ENCODE results near the gene TMEM184A. TPM values are rescaled to one million over a fixed set of nuclear protein-coding genes. Genes with fewer than 3 reads are reported as not detected.

TMEM184A gene
- total and polyA plus RNA-seq, 9 donors, result 0.45 to 4.2 (median 0.57) TPM

DNA sequence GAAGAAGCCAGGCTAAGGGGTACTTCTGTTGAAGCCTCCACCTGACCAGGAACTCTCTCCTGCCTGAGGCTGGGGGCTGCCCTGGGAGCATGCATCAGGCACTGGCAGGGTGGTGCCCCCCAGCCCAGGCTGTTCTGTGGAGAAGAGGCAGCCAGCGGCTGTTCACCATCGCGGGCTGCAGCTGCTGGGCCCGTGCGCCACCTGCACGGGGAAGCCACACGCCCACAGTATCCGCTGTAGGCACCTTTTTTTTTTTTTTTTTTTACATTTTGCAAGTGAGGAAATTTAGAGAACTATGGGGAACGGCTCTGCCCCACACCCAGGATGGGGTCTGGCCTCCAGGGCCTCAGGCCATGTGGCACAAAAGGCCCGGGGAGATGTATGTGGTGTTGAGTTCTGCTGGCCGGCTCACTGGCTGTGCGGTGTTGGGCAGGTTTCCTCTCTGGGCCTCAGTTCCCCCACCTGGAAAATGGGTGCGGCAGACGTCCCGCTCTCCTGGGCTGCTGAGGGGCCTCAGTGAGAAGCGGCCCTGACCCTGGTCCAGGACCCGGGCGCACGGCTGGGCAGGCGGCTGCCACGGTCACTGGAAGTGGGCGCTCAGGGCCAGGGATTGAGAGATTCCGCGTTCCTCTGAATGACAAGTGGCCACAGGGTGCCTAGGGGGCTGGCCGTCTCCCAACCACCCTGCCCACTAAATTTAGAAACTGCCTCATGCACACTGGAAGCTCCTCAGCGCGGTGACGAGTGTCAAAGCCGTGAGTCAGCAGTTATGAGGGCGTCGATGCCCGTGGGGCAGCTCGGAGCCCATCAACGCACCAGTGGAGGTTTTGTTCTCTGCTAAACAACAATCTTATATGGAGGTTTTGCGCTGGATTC lies 43.0 kb downstream of the TMEM184A start:
- Histone ChIP-seq H3K4me3 (ENCODE audit: low read length) (no peak overlapping the region), H3K36me3 (ENCODE audit: control insufficient read depth, insufficient read depth, low read length) (no peaks in the 10 kb centered on the region), H3K27ac (ENCODE audit: low read length) (peak overlapping the region; percentile 96), H3K9me3 (replicated peaks; ENCODE audit: control insufficient read depth, low read depth, low read length) (no peaks in the 10 kb centered on the region), H3K27me3 (ENCODE audit: control insufficient read depth, insufficient read depth, low read length) (no peaks in the 10 kb centered on the region), H3K4me1 (ENCODE audit: control insufficient read depth, insufficient read depth, low read length) (peaks cover 24% of the 10 kb centered on the region)
- 67% methylated on average over 22 of the region's 35 CpGs for WGBS (ENCODE audit: insufficient coverage)
- DNase-seq, result peak; percentile 86

DNA sequence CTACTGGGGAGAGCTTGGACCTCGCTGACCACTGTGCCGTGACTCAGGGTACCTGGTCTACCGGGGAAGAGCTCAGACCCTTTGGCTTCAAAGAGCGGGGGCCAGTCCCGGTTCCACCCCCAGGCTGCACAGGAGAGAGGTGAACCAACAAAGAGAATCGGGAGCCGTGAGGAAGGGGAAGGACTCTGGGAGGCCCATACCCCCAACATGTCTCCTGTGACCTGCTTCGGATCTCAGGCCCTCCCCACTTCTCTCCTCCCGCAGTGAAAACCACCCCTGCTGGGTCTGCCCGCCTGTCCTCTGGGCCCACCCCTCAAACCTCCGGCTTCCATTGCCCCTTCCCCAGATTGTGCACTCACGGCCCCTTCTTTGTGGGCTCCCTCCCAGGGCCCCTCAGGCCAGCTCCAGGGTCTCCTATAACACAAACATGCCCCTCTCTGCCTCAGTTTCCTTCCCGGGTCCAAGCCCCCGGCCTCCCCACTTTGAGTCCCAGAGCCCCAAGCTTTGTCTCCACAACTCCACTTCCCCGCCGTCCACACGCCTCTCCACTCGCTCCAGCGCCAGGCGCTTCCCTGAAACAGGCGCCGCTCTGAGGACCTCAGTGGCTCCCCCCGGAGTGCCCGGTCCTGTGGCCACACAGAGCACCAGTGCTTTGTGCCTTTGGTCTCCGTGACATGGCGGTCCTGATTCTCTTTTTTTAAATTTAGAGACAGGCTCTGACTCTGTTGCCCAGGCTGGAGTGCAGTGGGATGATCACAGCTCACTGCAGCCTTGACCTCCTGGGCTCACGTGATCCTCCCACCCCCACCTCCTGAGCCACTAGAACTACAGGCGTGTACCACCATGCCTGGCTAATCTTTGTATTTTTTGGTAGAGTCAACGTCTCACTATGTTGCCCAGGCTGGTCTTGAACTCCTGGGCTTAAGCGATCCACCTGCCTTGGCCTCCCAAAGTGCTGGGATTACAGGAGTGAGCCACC lies 44.3 kb downstream of the TMEM184A start:
- Histone ChIP-seq H3K4me3 (ENCODE audit: low read length) (no peak overlapping the region), H3K27ac (ENCODE audit: low read length) (no peak overlapping the region), H3K9me3 (replicated peaks; ENCODE audit: control insufficient read depth, low read depth, low read length) (no peaks in the 10 kb centered on the region), H3K27me3 (ENCODE audit: control insufficient read depth, insufficient read depth, low read length) (no peaks in the 10 kb centered on the region), H3K4me1 (ENCODE audit: control insufficient read depth, insufficient read depth, low read length) (peaks cover 26% of the 10 kb centered on the region), H3K36me3 (ENCODE audit: control insufficient read depth, insufficient read depth, low read length) (no peaks in the 10 kb centered on the region)
- no peak for DNase-seq
- 82% methylated on average over 25 of the region's 30 CpGs for whole genome bisulfite sequencing (ENCODE audit: insufficient coverage)

DNA sequence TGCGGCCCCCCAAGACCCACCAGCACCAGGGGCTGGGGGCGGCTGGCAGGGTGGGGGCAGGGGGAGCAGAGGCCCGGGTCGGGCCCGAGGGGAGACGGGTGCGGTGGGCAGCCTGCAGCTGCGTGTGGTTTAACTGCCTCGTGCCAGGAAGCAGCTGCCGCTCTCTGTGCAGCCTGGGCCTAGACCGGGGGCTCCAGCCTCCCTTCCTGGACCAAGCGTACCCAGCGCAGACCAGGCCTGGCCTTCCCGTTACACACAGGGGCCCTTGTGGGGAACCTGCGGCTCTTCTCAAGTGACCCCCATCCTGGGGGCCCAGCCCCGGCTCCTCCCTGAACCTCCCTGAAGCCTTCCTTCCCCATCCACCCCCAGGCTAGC lies 45.2 kb downstream of the TMEM184A start:
- no peak overlapping the region for H3K27ac ChIP-seq (ENCODE audit: low read length)
- H3K36me3 ChIP-seq (ENCODE audit: control insufficient read depth, insufficient read depth, low read length), result no peaks in the 10 kb centered on the region
- WGBS (ENCODE audit: insufficient coverage), result 70% methylated on average over 13 of the region's 16 CpGs
- no peaks in the 10 kb centered on the region for H3K27me3 ChIP-seq (ENCODE audit: control insufficient read depth, insufficient read depth, low read length)
- DNase-seq, result no peak
- no peak overlapping the region for H3K4me3 ChIP-seq (ENCODE audit: low read length)
- H3K9me3 ChIP-seq (replicated peaks; ENCODE audit: control insufficient read depth, low read depth, low read length), result no peaks in the 10 kb centered on the region
- peaks cover 28% of the 10 kb centered on the region for H3K4me1 ChIP-seq (ENCODE audit: control insufficient read depth, insufficient read depth, low read length)

DNA sequence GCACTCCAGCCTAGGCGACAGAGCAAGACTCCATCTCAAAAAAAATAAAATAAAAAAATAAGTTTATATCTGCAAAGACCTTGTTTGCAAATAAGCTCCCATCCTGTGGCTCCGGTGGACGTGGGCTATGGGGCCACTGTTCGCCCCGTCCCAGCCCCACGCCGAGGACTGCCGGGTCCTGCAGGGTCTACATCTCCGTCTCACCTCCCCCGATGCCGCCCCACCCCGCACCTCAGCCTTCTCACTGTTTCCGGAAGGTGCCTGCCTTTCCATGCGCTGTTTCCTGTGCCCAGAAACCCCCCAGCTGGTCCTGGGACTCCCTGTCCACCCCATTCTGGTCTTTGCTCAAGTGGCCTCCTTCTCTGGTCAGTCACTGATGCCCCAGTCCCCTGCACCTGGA lies 46.8 kb downstream of the TMEM184A start:
- H3K9me3 ChIP-seq (replicated peaks; ENCODE audit: control insufficient read depth, low read depth, low read length), result no peaks in the 10 kb centered on the region
- no peaks in the 10 kb centered on the region for H3K36me3 ChIP-seq (ENCODE audit: control insufficient read depth, insufficient read depth, low read length)
- H3K4me3 ChIP-seq (ENCODE audit: low read length), result no peak overlapping the region
- 89% methylated on average over 13 of the region's 14 CpGs for WGBS (ENCODE audit: insufficient coverage)
- H3K27ac ChIP-seq (ENCODE audit: low read length), result no peak overlapping the region
- no peaks in the 10 kb centered on the region for H3K27me3 ChIP-seq (ENCODE audit: control insufficient read depth, insufficient read depth, low read length)
- peaks cover 26% of the 10 kb centered on the region for H3K4me1 ChIP-seq (ENCODE audit: control insufficient read depth, insufficient read depth, low read length)
- DNase-seq, result no peak

DNA sequence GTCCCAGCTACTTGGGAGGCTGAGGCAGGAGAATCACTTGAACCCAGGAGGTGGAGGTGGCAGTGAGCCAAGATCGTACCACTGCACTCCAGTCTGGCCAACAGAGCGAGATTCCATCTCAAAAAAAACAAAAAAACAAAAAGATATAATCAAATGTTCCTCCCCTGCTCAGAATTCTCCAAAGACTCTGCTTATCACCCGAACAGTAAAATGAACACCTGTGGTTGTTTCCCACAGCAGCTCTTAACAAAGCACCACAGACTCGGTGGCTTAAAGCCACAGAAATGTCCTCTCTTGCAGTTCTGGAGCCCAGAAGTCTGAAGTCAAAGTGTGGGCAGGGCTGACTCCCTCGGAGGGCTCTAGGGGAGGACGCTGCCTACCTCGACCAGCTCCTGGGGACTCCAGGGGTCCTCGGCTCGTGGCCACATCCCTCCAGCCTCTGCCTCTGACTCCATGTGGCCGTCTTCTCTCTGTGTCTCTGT lies 47.7 kb downstream of the TMEM184A start:
- DNase-seq, result no peak
- Histone ChIP-seq H3K36me3 (ENCODE audit: control insufficient read depth, insufficient read depth, low read length) (no peaks in the 10 kb centered on the region), H3K4me3 (ENCODE audit: low read length) (no peak overlapping the region), H3K27me3 (ENCODE audit: control insufficient read depth, insufficient read depth, low read length) (no peaks in the 10 kb centered on the region), H3K9me3 (replicated peaks; ENCODE audit: control insufficient read depth, low read depth, low read length) (no peaks in the 10 kb centered on the region), H3K27ac (ENCODE audit: low read length) (no peak overlapping the region), H3K4me1 (ENCODE audit: control insufficient read depth, insufficient read depth, low read length) (peaks cover 20% of the 10 kb centered on the region)
- WGBS (ENCODE audit: insufficient coverage), result 64% methylated on average over 8 of the region's 10 CpGs

DNA sequence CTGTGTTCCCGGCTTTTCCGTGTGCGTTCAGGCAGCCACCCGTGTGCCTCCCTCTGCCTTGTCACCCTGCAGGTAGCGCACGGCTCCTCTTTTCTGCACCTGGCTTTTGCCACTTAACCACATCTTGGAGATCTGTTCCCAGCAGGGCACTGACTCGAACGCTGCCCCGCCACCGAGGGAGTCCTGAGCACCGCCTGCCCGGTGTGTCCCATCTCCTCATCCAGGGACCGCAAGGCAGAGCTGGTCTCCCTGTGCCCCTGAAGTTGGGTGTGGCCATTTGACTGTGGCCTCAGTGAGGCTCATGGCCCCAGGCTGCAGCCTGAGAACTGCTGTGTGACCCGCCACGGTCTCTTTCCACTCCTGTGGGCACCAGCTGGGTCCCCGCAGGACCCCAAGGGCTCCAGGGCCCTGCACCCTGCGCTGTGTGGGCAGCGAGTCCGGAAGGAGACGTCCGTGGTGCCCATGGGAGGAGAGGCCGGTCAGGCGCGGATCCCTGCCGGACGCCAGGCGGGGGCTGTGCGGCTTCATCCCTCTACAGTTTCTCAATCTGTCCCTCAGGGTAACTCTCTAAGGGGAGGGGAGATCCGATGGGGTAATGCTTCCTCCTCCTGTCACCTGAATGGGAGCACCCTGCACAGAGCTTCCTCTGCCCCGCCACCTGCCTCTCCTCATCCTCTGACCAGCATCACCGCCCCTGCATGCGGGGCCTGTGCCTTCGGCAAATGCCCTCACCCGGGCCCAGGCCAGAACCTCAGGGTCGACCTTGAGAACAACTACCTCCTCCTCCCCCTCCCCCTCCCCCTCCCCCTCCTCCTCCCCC lies 50.1 kb downstream of the TMEM184A start:
- WGBS (ENCODE audit: insufficient coverage), result 77% methylated on average over 21 of the region's 35 CpGs
- Histone ChIP-seq H3K4me1 (ENCODE audit: control insufficient read depth, insufficient read depth, low read length) (peaks cover 19% of the 10 kb centered on the region), H3K27me3 (ENCODE audit: control insufficient read depth, insufficient read depth, low read length) (no peaks in the 10 kb centered on the region), H3K4me3 (ENCODE audit: low read length) (no peak overlapping the region), H3K9me3 (replicated peaks; ENCODE audit: control insufficient read depth, low read depth, low read length) (no peaks in the 10 kb centered on the region), H3K27ac (ENCODE audit: low read length) (no peak overlapping the region), H3K36me3 (ENCODE audit: control insufficient read depth, insufficient read depth, low read length) (peaks cover 21% of the 10 kb centered on the region)
- DNase-seq, result no peak

DNA sequence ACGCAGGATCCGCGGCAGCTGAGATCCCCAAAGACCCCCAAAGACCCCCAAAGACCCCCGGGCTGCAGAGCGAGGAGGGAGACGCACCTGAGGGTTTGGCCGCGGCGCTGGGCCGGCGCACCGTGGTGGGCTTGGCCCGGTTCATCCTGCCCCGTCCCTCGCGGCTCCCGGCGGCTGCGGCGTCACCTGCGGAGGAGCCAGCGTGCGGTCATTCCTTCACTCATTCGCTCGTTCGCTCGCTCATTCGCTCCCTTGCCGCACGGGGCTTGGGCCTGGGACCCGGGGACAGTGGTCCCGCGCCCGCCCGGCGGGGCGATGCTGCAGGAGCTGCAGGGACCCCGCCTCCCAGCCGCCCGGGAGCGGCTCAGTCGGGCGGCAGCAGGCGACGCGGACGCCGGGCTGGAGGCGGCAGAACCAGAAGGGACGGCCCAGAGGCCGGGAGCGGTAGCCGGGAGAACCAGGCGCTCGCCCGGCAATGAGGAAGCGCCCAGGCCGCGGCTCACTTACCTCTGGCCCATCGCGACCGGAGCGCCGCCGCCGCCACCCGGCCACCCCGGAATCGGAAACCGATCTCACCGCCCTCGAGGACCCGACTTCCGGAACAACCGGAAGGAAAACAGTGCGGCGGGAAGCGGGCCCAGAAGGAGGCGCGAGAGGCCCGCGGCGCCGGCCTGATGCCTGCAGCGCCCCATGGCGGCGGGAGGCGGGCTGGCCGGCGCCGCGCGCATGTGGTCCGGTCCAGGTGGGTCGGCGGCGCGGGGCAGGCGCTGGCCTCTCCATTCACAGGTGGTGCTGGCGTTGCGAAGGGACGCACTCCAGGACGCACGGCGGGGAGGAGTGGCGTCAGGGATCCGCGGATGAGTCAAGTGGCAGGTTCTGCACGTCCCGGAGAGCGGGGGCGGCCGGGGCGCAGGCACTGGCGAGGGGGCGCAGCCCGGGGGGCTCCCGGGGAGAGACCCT lies 51.9 kb downstream of the TMEM184A start, which contains the start of gene INTS1:
Gene INTS1, minus strand, starts transcription at position 574 of the 960 bp plus-strand sequence. Its CDS starts 429 bp downstream, at position 145.
- no peaks in the 10 kb centered on the region for H3K9me3 ChIP-seq (replicated peaks; ENCODE audit: control insufficient read depth, low read depth, low read length)
- H3K36me3 ChIP-seq (ENCODE audit: control insufficient read depth, insufficient read depth, low read length), result peaks cover 39% of the 10 kb centered on the region
- H3K27me3 ChIP-seq (ENCODE audit: control insufficient read depth, insufficient read depth, low read length), result no peaks in the 10 kb centered on the region
- DNase-seq, result peak; percentile 97
- peak within 1 kb of the TSS; percentile 72 for H3K4me3 ChIP-seq (ENCODE audit: low read length)
- peaks cover 15% of the 10 kb centered on the region for H3K4me1 ChIP-seq (ENCODE audit: control insufficient read depth, insufficient read depth, low read length)
- no peak within 1 kb of the TSS for H3K27ac ChIP-seq (ENCODE audit: low read length)
- under 1% methylated on average over 107 of the region's 118 CpGs for WGBS (ENCODE audit: insufficient coverage)

DNA sequence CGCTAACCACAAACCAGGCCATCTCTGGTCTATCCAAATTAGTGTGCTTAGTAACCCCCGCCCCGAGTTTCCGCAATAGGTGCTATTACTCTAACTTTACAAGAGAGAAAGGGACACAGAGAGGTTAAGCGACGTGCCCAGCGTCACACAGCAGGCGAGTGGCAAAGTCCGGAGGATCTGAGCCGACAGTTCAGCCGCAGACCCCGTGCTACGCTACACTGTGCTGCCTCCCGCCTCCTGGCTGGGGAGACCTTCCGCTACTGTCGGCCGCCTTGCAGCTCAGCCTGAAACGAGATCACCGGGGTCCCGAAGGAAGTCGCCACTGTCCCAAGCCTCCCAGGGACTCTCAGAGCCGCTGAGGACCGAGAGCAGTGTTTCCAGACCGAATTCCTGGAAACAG lies 52.6 kb downstream of the TMEM184A start:
- H3K27ac ChIP-seq (ENCODE audit: low read length), result no peak overlapping the region

DNA sequence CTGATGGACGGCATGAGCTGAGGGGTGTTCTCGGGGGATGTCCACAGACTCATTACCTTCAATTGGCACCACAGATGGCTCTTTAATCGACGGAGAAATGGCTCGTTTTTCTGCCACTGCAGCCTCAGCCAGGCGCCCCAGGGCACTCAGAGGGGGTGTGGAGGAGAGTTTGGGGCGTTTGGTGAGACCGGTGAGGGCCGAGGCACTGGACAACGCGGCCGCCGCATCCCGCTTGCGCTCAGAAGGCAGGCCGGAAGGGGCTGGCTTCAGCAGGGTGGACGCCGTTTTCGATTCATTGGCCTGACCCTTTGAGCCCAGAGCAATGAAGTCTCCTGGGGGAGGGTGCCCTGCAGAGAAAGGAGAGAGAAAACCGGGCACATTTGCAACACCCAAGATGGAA lies 53.2 kb downstream of the TMEM184A start:
- no peaks in the 10 kb centered on the region for H3K9me3 ChIP-seq (replicated peaks; ENCODE audit: control insufficient read depth, low read depth, low read length)
- peaks cover 15% of the 10 kb centered on the region for H3K4me1 ChIP-seq (ENCODE audit: control insufficient read depth, insufficient read depth, low read length)
- H3K27ac ChIP-seq (ENCODE audit: low read length), result no peak overlapping the region
- no peaks in the 10 kb centered on the region for H3K27me3 ChIP-seq (ENCODE audit: control insufficient read depth, insufficient read depth, low read length)
- no peak for DNase-seq
- H3K36me3 ChIP-seq (ENCODE audit: control insufficient read depth, insufficient read depth, low read length), result peaks cover 50% of the 10 kb centered on the region
- 88% methylated on average over 10 of the region's 20 CpGs for WGBS (ENCODE audit: insufficient coverage)
- peak overlapping the region; percentile 72 for H3K4me3 ChIP-seq (ENCODE audit: low read length)

More for the DNA sequence above, 52.6 kb downstream of the TMEM184A start:
- peaks cover 44% of the 10 kb centered on the region for H3K36me3 ChIP-seq (ENCODE audit: control insufficient read depth, insufficient read depth, low read length)
- H3K4me1 ChIP-seq (ENCODE audit: control insufficient read depth, insufficient read depth, low read length), result peaks cover 15% of the 10 kb centered on the region
- no peaks in the 10 kb centered on the region for H3K9me3 ChIP-seq (replicated peaks; ENCODE audit: control insufficient read depth, low read depth, low read length)
- no peak for DNase-seq
- WGBS (ENCODE audit: insufficient coverage), result 21% methylated on average over 22 of the region's 24 CpGs
- H3K27me3 ChIP-seq (ENCODE audit: control insufficient read depth, insufficient read depth, low read length), result no peaks in the 10 kb centered on the region
- H3K4me3 ChIP-seq (ENCODE audit: low read length), result peak overlapping the region; percentile 72
